C4-2B (cell line): ENCODE measurements around the gene DSCAM.

Source experiments
- H3K27ac ChIP-seq: fragments of 450-650 bp; 2 replicates; pipeline ENCODE4 v1.5.1; 2017
- CTCF ChIP-seq: fragments of 450-650 bp; conservative IDR thresholded peaks from 2 replicates; pipeline ENCODE4 v1.5.1; 2017; ENCODE audit warnings: mild to moderate bottlenecking
- ZFX ChIP-seq: fragments of 450-650 bp; IDR thresholded peaks from 2 replicates; pipeline ENCODE4 v1.6.1; 2017

DSCAM gene

GRCh38 chr21:40634141-40634540 is 212.8 kb downstream of the DSCAM start:
- no peak overlapping the region for H3K27ac ChIP-seq
- TF ChIP-seq ZFX (no peak), CTCF (no peak)

GRCh38 chr21:40633048-40633447 is 213.9 kb downstream of the DSCAM start:
- TF ChIP-seq CTCF (no peak), ZFX (no peak)
- no peak overlapping the region for H3K27ac ChIP-seq

- no peak overlapping the region for H3K27ac ChIP-seq
- TF ChIP-seq CTCF (no peak), ZFX (no peak)
Observed at GRCh38 chr21:40631211-40631610, 215.7 kb downstream of the DSCAM start.

- TF ChIP-seq CTCF (no peak), ZFX (no peak)
Observed at GRCh38 chr21:40625991-40626390, 221.0 kb downstream of the DSCAM start.

GRCh38 chr21:40623528-40623927 is 223.4 kb downstream of the DSCAM start:
- TF ChIP-seq ZFX (no peak), CTCF (no peak)
- H3K27ac ChIP-seq: no peak overlapping the region

More at GRCh38 chr21:40625991-40626390, 221.0 kb downstream of the DSCAM start:
- no peak overlapping the region for H3K27ac ChIP-seq

GRCh38 chr21:40622531-40622930 is 224.4 kb downstream of the DSCAM start:
- H3K27ac ChIP-seq: no peak overlapping the region
- TF ChIP-seq CTCF: no peak
- TF ChIP-seq ZFX: no peak

GRCh38 chr21:40620386-40621145 is 226.4 kb downstream of the DSCAM start:
- no peak overlapping the region for H3K27ac ChIP-seq
- TF ChIP-seq ZFX: no peak
